Right lobe of liver (tissue), 6 donors: Measurements from ENCODE around the gene FGD5. TPM values are rescaled to one million over a fixed set of nuclear protein-coding genes. Genes with fewer than 3 reads are reported as not detected.

Source experiments
- ATAC-seq, 4 donors: fragments of 200-7000 bp; cut with Tn5 transposase; one replicate each; pipeline ENCODE4 v1.9.1; 2020; ENCODE audit warnings: mild to moderate bottlenecking in 4 of 4, moderate library complexity in 4 of 4
- DNase-seq, 3 donors: peaks; one replicate each; pipeline ENCODE4 v3.0.0-alpha.2; 2020
- H3K27ac ChIP-seq, 3 donors: fragments of 200-600 bp; one replicate each; pipeline ENCODE4 v1.8.0; 2022
- H3K27me3 ChIP-seq, 2 donors: fragments of 200-600 bp; one replicate each; pipeline ENCODE4 v1.8.0; 2022
- H3K36me3 ChIP-seq, 4 donors: fragments of 200-600 bp; sonication (generic) in 1 of 4; one replicate each; pipeline versions ENCODE4 v1.5.1 to v1.8.0; 2017 to 2022; ENCODE audit warnings: control low read depth in 1 of 4
- H3K4me1 ChIP-seq, 4 donors: fragments of 200-600 bp; sonication (generic) in 1 of 4; one replicate each; pipeline versions ENCODE4 v1.5.1 to v1.8.0; 2017 to 2022; ENCODE audit warnings: control low read depth in 1 of 4
- H3K4me3 ChIP-seq, 3 donors: fragments of 200-600 bp; one replicate each; pipeline ENCODE4 v1.8.0; 2022
- H3K9me3 ChIP-seq, 4 donors: fragments of 200-600 bp; sonication (generic) in 1 of 4; one replicate each; pipeline versions ENCODE4 v1.5.1 to v1.8.0; 2017 to 2022; ENCODE audit warnings: control low read depth in 1 of 4
- POLR2A ChIP-seq: fragments of 450-650 bp; IDR thresholded peaks from one replicate; pipeline ENCODE4 v1.6.1; 2017; ENCODE audit warnings: antibody characterized with exemption, mild to moderate bottlenecking
- WGBS: methylation state at CpG from one replicate; pipeline ENCODE4 v1.1.6; 2018; ENCODE audit warnings: low coverage, low lambda C conversion rate; ENCODE audit not compliant: insufficient coverage; ENCODE audit errors: missing lambda C conversion rate; 5-methylcytosine and 5-hydroxymethylcytosine counted together
- intact Hi-C, 2 donors: fragments of 100-400 bp; cut with DNase I; formaldehyde crosslinking; loops; one replicate each; pipeline versions ENCODE4 v1.11.2 to v1.14.1; 2022
- total RNA-seq, 6 experiments: library from RNA; depleted of rRNA in 2 of 6; stranded (reverse); fragments of >200 nt in 2 of 6; fragmentation: NEBNext Ultra II Directional in 3 of 6; extraction: Animal tissue kit (Norgen Biotek cat#: 25700) in 3 of 6; gene quantifications; one replicate each; pipeline versions ENCODE4 v1.1.0 to v1.2.4, GENCODE V29; 2016 to 2023
- TF ChIP-seq, protein P1 (sequence below), 4 donors: fragments of 200-600 bp in 3 of 4; fragments of 450-650 bp in 1 of 4; IDR thresholded peaks; one replicate each; pipeline versions ENCODE4 v1.5.1 to v1.8.0; 2016 to 2022; ENCODE audit warnings: antibody characterized with exemption in 4 of 4, mild to moderate bottlenecking in 2 of 4
- donor health status: DM: no; HTN: yes; CAD: no.
- donor health status: DM: no; HTN: no; CAD: no.
- donor health status: DM: no; HTN: no; CAD: no.
- donor health status: DM: no; HTN: yes; CAD: no.
- donor health status: DM: no; HTN: yes; CAD: no.

Gene FGD5
- total RNA-seq, 6 experiments from 2014 or later = 3.4 to 8.9 (median 5.9) TPM

DNA sequence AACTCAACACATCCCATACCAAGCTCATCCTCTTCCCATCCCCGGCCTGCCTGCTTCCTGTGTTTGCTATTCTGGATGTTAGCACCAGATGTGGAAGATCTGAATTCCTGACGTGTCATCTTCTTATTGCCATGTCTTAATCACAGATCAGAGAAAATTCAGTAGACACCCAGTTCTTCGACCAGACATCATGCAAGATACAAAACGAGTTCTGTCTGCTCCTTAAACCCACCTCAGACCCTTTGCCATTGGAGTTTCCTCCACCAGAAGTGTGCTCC is 52.0 kb downstream of the FGD5 start:
- DNase-seq (no peak), ATAC-seq (no peak)
- H3K4me1 ChIP-seq = no peaks in the 10 kb centered on the region
- H3K27me3 ChIP-seq = no peaks in the 10 kb centered on the region
- intact Hi-C loops = no loop called here
- no peak overlapping the region for H3K27ac ChIP-seq
- H3K36me3 ChIP-seq = no peaks in the 10 kb centered on the region
- H3K4me3 ChIP-seq = no peak overlapping the region
- H3K9me3 ChIP-seq = no peaks in the 10 kb centered on the region
- TF ChIP-seq, protein P1, sequence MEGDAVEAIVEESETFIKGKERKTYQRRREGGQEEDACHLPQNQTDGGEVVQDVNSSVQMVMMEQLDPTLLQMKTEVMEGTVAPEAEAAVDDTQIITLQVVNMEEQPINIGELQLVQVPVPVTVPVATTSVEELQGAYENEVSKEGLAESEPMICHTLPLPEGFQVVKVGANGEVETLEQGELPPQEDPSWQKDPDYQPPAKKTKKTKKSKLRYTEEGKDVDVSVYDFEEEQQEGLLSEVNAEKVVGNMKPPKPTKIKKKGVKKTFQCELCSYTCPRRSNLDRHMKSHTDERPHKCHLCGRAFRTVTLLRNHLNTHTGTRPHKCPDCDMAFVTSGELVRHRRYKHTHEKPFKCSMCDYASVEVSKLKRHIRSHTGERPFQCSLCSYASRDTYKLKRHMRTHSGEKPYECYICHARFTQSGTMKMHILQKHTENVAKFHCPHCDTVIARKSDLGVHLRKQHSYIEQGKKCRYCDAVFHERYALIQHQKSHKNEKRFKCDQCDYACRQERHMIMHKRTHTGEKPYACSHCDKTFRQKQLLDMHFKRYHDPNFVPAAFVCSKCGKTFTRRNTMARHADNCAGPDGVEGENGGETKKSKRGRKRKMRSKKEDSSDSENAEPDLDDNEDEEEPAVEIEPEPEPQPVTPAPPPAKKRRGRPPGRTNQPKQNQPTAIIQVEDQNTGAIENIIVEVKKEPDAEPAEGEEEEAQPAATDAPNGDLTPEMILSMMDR (IDR thresholded peaks at IDR 0.05) = no peak
- TF ChIP-seq POLR2A = no peak
- WGBS = 75% methylated on average over 4 of the region's 4 CpGs

DNA sequence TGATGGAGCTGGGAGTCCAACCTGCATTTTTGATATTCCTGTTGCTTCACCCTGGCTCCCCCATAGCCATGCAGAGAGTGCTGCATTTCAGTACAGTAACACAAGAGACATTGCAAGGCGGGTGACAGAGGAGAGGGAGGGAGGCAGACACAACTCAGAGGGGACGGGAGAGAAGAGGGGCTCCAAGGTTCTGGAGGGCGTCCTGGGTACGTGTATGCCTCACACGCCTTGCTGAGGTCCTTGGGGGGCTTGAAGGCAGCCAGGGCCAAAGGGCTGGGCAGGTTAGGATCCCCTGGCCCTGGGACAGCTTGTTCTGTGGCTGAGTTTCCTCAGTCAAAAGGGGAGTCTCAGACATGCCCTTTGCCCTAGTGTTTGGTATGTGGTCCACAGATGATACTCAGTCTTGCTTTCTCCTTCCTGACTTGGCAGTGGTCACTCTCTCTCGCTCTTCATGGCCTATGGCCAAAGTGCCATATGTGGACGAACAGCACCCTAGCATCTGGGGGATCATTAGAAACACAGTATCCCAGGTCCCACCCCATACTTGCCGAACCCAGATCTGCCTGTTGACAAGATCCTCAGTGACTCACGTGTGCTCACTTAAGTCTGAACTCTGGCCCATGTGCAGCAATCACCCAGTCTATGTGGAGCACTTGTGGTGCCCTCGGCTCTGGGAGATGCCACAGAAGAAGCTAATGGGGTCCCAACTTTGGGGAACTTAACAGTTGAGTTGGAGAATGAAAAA is 52.9 kb downstream of the FGD5 start:
- Histone ChIP-seq H3K27me3 (no peaks in the 10 kb centered on the region), H3K9me3 (no peaks in the 10 kb centered on the region), H3K27ac (no peak overlapping the region), H3K4me3 (no peak overlapping the region), H3K36me3 (no peaks in the 10 kb centered on the region), H3K4me1 (peaks cover 0 to 6% (median 2%) of the 10 kb centered on the region in 4 donors)
- TF ChIP-seq, protein P1 (IDR thresholded peaks at IDR 0.05) = no peak
- no peak for TF ChIP-seq POLR2A
- DNase-seq = peak in 1 of 3 donors; percentile 38
- WGBS = 80% methylated on average over 6 of the region's 10 CpGs
- no peak for ATAC-seq
- intact Hi-C loops = no loop called here

DNA sequence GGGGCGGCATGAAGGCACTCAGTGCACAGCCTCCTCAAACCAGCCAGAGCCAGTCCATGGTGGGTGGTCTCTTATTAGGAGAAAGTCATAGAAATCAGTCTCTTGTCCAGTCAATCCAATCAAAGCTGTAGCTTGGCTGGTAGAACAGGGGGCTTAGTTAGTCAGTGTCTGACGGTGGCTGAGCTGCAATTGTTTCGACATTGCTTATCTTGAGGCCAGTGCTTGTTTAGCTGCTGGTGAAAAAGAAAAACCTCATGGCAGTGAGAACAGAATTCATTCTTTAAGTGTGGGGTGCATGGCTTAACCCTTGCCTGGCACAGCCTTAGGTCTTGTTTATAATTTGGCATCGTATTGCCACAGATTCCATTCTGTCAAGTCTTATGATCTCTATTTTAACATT is 53.9 kb downstream of the FGD5 start:
- H3K36me3 ChIP-seq = no peaks in the 10 kb centered on the region
- no peaks in the 10 kb centered on the region for H3K27me3 ChIP-seq
- no peaks in the 10 kb centered on the region for H3K9me3 ChIP-seq
- H3K4me1 ChIP-seq = peaks cover 0 to 15% (median 7%) of the 10 kb centered on the region in 4 donors
- H3K4me3 ChIP-seq = no peak overlapping the region
- intact Hi-C loops = no loop called here
- H3K27ac ChIP-seq = no peak overlapping the region
- no peak for DNase-seq
- WGBS = 74% methylated on average over 4 of the region's 4 CpGs
- no peak for ATAC-seq
- TF ChIP-seq POLR2A = no peak
- TF ChIP-seq, protein P1 (IDR thresholded peaks at IDR 0.05) = no peak

DNA sequence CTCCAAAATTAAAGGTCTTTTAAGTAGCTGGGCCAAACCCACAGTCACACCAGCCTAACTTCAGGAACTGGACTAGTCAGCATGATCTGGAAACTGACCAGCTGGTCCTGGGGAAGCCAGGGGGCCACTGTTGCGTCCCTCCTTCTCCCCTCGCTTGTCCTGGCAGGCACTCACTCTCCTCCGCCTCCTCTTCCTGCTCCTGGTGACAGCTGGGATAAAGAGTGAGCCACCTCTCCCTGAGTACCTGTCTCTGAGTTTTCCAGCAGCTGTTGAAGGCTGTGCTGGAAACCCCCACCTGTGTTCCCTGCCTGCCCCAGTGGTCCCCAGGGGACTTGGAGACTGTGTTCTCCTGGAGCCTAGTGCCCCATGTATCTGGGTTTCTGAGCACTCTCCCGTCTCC is 56.0 kb downstream of the FGD5 start:
- no peaks in the 10 kb centered on the region for H3K9me3 ChIP-seq
- intact Hi-C loops = no loop called here
- H3K4me1 ChIP-seq = peaks cover 0 to 17% (median 7%) of the 10 kb centered on the region in 4 donors
- DNase-seq (peak in 1 of 3 donors; percentile 24), ATAC-seq (no peak)
- WGBS = 74% methylated on average over 4 of the region's 4 CpGs
- no peaks in the 10 kb centered on the region for H3K36me3 ChIP-seq
- no peak overlapping the region for H3K4me3 ChIP-seq
- H3K27me3 ChIP-seq = no peaks in the 10 kb centered on the region
- TF ChIP-seq, protein P1 (IDR thresholded peaks at IDR 0.05) = no peak
- TF ChIP-seq POLR2A = no peak
- H3K27ac ChIP-seq = no peak overlapping the region
